ENCODE results near the gene TPI1. TPM values are rescaled to one million over a fixed set of nuclear protein-coding genes. Genes with fewer than 3 reads are reported as not detected.
A peak's percentile ranks its signal among the peaks of the same experiment; 100 is the strongest.

Gene TPI1
- total RNA-seq, 1 experiment from 2014 or later = 1,045 TPM

GRCh38 chr12:6903722-6904121, 36.4 kb downstream of the TPI1 start (continued):
- TF ChIP-seq, protein P1, sequence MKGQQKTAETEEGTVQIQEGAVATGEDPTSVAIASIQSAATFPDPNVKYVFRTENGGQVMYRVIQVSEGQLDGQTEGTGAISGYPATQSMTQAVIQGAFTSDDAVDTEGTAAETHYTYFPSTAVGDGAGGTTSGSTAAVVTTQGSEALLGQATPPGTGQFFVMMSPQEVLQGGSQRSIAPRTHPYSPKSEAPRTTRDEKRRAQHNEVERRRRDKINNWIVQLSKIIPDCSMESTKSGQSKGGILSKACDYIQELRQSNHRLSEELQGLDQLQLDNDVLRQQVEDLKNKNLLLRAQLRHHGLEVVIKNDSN (CRISPR knock-in tag; IDR thresholded peaks at IDR 0.05) = no peak
- TF ChIP-seq ZNF396 (CRISPR knock-in tag; IDR thresholded peaks at IDR 0.05; ENCODE audit: borderline replicate concordance) (no peak), ZNF532 (CRISPR knock-in tag; IDR thresholded peaks at IDR 0.05; ENCODE audit: borderline replicate concordance) (no peak), CBFB (CRISPR knock-in tag; IDR thresholded peaks at IDR 0.05; ENCODE audit: low read depth) (no peak), ZNF121 (CRISPR knock-in tag; IDR thresholded peaks at IDR 0.05) (no peak), ZNF671 (CRISPR knock-in tag; IDR thresholded peaks at IDR 0.05) (no peak)
- TF ChIP-seq, protein P2, sequence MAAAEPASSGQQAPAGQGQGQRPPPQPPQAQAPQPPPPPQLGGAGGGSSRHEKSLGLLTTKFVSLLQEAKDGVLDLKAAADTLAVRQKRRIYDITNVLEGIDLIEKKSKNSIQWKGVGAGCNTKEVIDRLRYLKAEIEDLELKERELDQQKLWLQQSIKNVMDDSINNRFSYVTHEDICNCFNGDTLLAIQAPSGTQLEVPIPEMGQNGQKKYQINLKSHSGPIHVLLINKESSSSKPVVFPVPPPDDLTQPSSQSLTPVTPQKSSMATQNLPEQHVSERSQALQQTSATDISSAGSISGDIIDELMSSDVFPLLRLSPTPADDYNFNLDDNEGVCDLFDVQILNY (CRISPR knock-in tag; IDR thresholded peaks at IDR 0.05) = no peak
- TF ChIP-seq, protein P3, sequence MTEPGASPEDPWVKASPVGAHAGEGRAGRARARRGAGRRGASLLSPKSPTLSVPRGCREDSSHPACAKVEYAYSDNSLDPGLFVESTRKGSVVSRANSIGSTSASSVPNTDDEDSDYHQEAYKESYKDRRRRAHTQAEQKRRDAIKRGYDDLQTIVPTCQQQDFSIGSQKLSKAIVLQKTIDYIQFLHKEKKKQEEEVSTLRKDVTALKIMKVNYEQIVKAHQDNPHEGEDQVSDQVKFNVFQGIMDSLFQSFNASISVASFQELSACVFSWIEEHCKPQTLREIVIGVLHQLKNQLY (CRISPR knock-in tag; IDR thresholded peaks at IDR 0.05) = no peak

GRCh38 chr12:6904280-6905276, 37.2 kb downstream of the TPI1 start, which contains the start of gene LRRC23:
Gene LRRC23 (plus strand): TSS chr12:6904822. CDS start chr12:6905634, 812 bp downstream.
- Mint-ChIP-seq H3K4me3 (no peak within 1 kb of the TSS), H3K36me3 (no peaks in the 10 kb centered on the region), H3K9me3 (no peaks in the 10 kb centered on the region), H3K4me1 (peaks cover 10% of the 10 kb centered on the region), H3K27ac (no peak within 1 kb of the TSS; the same call in 1 of the 2 replicates), H3K27me3 (ENCODE audit: low read depth) (peaks cover 6% of the 10 kb centered on the region; the same call in 1 of the 2 replicates)
- DNase-seq (ENCODE audit: low spot score) = peak; percentile 100
- ATAC-seq = peak; percentile 96
- POLR2A ChIA-PET = interaction anchor here (1.0 to 2.1 kb wide), 5 partner anchors 13 to 83 kb away, joined by 4 to 12 read pairs (median 8); partner anchors contain the start of genes C12orf57, GPR162, RNU7-1 and SPSB2
- CTCF ChIA-PET = interaction anchor here (1.4 to 8.0 kb wide), 6 partner anchors 13 to 35 kb away, joined by 3 to 53 read pairs (median 11); partner anchors contain the start of gene SPSB2
- TF ChIP-seq, protein P4, sequence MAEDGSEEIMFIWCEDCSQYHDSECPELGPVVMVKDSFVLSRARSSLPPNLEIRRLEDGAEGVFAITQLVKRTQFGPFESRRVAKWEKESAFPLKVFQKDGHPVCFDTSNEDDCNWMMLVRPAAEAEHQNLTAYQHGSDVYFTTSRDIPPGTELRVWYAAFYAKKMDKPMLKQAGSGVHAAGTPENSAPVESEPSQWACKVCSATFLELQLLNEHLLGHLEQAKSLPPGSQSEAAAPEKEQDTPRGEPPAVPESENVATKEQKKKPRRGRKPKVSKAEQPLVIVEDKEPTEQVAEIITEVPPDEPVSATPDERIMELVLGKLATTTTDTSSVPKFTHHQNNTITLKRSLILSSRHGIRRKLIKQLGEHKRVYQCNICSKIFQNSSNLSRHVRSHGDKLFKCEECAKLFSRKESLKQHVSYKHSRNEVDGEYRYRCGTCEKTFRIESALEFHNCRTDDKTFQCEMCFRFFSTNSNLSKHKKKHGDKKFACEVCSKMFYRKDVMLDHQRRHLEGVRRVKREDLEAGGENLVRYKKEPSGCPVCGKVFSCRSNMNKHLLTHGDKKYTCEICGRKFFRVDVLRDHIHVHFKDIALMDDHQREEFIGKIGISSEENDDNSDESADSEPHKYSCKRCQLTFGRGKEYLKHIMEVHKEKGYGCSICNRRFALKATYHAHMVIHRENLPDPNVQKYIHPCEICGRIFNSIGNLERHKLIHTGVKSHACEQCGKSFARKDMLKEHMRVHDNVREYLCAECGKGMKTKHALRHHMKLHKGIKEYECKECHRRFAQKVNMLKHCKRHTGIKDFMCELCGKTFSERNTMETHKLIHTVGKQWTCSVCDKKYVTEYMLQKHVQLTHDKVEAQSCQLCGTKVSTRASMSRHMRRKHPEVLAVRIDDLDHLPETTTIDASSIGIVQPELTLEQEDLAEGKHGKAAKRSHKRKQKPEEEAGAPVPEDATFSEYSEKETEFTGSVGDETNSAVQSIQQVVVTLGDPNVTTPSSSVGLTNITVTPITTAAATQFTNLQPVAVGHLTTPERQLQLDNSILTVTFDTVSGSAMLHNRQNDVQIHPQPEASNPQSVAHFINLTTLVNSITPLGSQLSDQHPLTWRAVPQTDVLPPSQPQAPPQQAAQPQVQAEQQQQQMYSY (CRISPR knock-in tag; IDR thresholded peaks at IDR 0.05) = no peak
- TF ChIP-seq FOXK1 (CRISPR knock-in tag; IDR thresholded peaks at IDR 0.05) (peak; percentile 72; the same call in 1 of the 2 replicates), SP1 (CRISPR knock-in tag; conservative IDR thresholded peaks at IDR 0.05) (peak; percentile 81), CREM (CRISPR knock-in tag; IDR thresholded peaks at IDR 0.05) (0 out of 2 replicates have a peak, but pooled peaks have one; percentile 51), GABPB1 (CRISPR knock-in tag; IDR thresholded peaks at IDR 0.05) (peak; percentile 44; the same call in 1 of the 2 replicates), ETV6 (CRISPR knock-in tag; IDR thresholded peaks at IDR 0.05) (peak; percentile 28; the same call in 1 of the 2 replicates), NR2C2 (CRISPR knock-in tag; IDR thresholded peaks at IDR 0.05) (no peak), ZBTB21 (CRISPR knock-in tag; IDR thresholded peaks at IDR 0.05; ENCODE audit: borderline replicate concordance) (no peak)
- TF ChIP-seq, protein P5, sequence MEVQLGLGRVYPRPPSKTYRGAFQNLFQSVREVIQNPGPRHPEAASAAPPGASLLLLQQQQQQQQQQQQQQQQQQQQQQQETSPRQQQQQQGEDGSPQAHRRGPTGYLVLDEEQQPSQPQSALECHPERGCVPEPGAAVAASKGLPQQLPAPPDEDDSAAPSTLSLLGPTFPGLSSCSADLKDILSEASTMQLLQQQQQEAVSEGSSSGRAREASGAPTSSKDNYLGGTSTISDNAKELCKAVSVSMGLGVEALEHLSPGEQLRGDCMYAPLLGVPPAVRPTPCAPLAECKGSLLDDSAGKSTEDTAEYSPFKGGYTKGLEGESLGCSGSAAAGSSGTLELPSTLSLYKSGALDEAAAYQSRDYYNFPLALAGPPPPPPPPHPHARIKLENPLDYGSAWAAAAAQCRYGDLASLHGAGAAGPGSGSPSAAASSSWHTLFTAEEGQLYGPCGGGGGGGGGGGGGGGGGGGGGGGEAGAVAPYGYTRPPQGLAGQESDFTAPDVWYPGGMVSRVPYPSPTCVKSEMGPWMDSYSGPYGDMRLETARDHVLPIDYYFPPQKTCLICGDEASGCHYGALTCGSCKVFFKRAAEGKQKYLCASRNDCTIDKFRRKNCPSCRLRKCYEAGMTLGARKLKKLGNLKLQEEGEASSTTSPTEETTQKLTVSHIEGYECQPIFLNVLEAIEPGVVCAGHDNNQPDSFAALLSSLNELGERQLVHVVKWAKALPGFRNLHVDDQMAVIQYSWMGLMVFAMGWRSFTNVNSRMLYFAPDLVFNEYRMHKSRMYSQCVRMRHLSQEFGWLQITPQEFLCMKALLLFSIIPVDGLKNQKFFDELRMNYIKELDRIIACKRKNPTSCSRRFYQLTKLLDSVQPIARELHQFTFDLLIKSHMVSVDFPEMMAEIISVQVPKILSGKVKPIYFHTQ (CRISPR knock-in tag; IDR thresholded peaks at IDR 0.05) = 0 out of 2 replicates have a peak, but pooled peaks have one; percentile 41
- TF ChIP-seq, protein P6, sequence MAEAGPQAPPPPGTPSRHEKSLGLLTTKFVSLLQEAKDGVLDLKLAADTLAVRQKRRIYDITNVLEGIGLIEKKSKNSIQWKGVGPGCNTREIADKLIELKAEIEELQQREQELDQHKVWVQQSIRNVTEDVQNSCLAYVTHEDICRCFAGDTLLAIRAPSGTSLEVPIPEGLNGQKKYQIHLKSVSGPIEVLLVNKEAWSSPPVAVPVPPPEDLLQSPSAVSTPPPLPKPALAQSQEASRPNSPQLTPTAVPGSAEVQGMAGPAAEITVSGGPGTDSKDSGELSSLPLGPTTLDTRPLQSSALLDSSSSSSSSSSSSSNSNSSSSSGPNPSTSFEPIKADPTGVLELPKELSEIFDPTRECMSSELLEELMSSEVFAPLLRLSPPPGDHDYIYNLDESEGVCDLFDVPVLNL (CRISPR knock-in tag; IDR thresholded peaks at IDR 0.05; ENCODE audit: borderline replicate concordance, low read depth) = no peak

Measured in WTC11 (cell line).